ENCODE measurements around the gene PCSK1N. TPM values are rescaled to one million over a fixed set of nuclear protein-coding genes. Genes with fewer than 3 reads are reported as not detected.
A peak's percentile ranks its signal among the peaks of the same experiment; 100 is the strongest.

Gene PCSK1N
- total RNA-seq, 3 donors from 2014 or later (not counting 1 experiment from before 2014, with no cell fraction given): 0.35 to 0.89 TPM; not detected in 1

- intact Hi-C loops (cut with micrococcal nuclease): no loop called here
- Histone ChIP-seq H3K4me3 (ENCODE audit: low read length) (no peak overlapping the region), H3K27me3 (ENCODE audit: control insufficient read depth, insufficient read depth, low read length) (peaks cover 8% of the 10 kb centered on the region), H3K27ac (ENCODE audit: low read length) (no peak overlapping the region), H3K36me3 (ENCODE audit: control insufficient read depth, insufficient read depth, low read length) (no peaks in the 10 kb centered on the region), H3K9me3 (ENCODE audit: control insufficient read depth, insufficient read depth, low read length) (no peaks in the 10 kb centered on the region), H3K4me1 (ENCODE audit: control insufficient read depth, insufficient read depth, low read length) (peaks cover 10% of the 10 kb centered on the region)
- H3K4me1 Mint-ChIP-seq: peaks cover 7 to 14% of the 10 kb centered on the region in 2 donors
- no peaks in the 10 kb centered on the region for H3K36me3 Mint-ChIP-seq
- 15% methylated on average over 58 of the region's 58 CpGs for WGBS (ENCODE audit: insufficient coverage)
- DNase-seq: peak in 1 of 2 donors; percentile 7
- no peak overlapping the region for H3K27ac Mint-ChIP-seq
- no peak for ATAC-seq
- TF ChIP-seq, protein P1, sequence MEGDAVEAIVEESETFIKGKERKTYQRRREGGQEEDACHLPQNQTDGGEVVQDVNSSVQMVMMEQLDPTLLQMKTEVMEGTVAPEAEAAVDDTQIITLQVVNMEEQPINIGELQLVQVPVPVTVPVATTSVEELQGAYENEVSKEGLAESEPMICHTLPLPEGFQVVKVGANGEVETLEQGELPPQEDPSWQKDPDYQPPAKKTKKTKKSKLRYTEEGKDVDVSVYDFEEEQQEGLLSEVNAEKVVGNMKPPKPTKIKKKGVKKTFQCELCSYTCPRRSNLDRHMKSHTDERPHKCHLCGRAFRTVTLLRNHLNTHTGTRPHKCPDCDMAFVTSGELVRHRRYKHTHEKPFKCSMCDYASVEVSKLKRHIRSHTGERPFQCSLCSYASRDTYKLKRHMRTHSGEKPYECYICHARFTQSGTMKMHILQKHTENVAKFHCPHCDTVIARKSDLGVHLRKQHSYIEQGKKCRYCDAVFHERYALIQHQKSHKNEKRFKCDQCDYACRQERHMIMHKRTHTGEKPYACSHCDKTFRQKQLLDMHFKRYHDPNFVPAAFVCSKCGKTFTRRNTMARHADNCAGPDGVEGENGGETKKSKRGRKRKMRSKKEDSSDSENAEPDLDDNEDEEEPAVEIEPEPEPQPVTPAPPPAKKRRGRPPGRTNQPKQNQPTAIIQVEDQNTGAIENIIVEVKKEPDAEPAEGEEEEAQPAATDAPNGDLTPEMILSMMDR (IDR thresholded peaks at IDR 0.05): no peak
- H3K9me3 Mint-ChIP-seq: no peaks in the 10 kb centered on the region
- H3K4me3 Mint-ChIP-seq: no peak overlapping the region
- H3K27me3 Mint-ChIP-seq (ENCODE audit: low read depth in 2 of 2): peaks cover 47 to 56% of the 10 kb centered on the region in 2 donors
Observed at GRCh38 chrX:48831136-48831908, 4.1 kb downstream of the PCSK1N start.

DNA sequence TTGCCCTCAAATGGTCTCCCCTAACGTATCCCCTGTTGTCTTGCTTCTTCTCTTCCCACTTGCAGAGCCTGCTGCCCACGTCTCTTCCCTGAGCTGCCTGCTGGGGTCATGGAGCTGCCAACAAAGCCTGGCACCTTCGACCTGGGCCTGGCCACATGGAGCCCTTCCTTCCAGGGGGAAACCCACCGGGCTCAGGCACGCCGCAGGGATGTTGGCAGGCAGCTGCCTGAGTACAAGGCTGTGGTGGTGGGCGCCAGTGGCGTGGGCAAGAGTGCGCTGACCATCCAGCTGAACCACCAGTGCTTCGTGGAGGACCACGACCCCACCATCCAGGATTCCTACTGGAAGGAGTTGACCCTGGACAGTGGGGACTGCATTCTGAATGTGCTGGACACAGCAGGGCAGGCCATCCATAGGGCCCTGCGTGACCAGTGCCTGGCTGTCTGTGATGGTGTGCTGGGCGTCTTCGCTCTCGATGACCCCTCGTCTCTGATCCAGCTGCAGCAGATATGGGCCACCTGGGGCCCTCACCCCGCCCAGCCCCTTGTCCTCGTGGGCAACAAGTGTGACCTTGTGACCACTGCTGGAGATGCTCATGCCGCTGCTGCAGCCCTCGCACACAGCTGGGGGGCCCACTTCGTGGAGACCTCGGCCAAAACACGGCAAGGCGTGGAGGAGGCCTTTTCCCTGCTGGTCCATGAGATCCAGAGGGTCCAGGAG, 6.2 kb downstream of the PCSK1N start:
- intact Hi-C loops (cut with micrococcal nuclease): no loop called here
- Mint-ChIP-seq H3K27me3 (ENCODE audit: low read depth in 2 of 2) (peaks cover 36 to 48% of the 10 kb centered on the region in 2 donors), H3K4me1 (peaks cover 0 to 5% of the 10 kb centered on the region in 2 donors), H3K4me3 (no peak overlapping the region), H3K9me3 (no peaks in the 10 kb centered on the region), H3K36me3 (no peaks in the 10 kb centered on the region), H3K27ac (no peak overlapping the region)
- H3K9me3 ChIP-seq (ENCODE audit: control insufficient read depth, insufficient read depth, low read length): no peaks in the 10 kb centered on the region
- no peaks in the 10 kb centered on the region for H3K36me3 ChIP-seq (ENCODE audit: control insufficient read depth, insufficient read depth, low read length)
- H3K4me3 ChIP-seq (ENCODE audit: low read length): no peak overlapping the region
- H3K4me1 ChIP-seq (ENCODE audit: control insufficient read depth, insufficient read depth, low read length): peaks cover 9% of the 10 kb centered on the region
- H3K27ac ChIP-seq (ENCODE audit: low read length): no peak overlapping the region
- ATAC-seq: no peak
- peaks cover 6% of the 10 kb centered on the region for H3K27me3 ChIP-seq (ENCODE audit: control insufficient read depth, insufficient read depth, low read length)
- TF ChIP-seq, protein P1 (IDR thresholded peaks at IDR 0.05): no peak
- WGBS (ENCODE audit: insufficient coverage): 91% methylated on average over 24 of the region's 24 CpGs
- DNase-seq: no peak

- peaks cover 0 to 5% of the 10 kb centered on the region in 2 donors for H3K4me1 Mint-ChIP-seq
- Histone ChIP-seq H3K4me1 (ENCODE audit: control insufficient read depth, insufficient read depth, low read length) (peaks cover 9% of the 10 kb centered on the region), H3K36me3 (ENCODE audit: control insufficient read depth, insufficient read depth, low read length) (peaks cover 2% of the 10 kb centered on the region), H3K27me3 (ENCODE audit: control insufficient read depth, insufficient read depth, low read length) (peaks cover 6% of the 10 kb centered on the region), H3K27ac (ENCODE audit: low read length) (no peak overlapping the region), H3K9me3 (ENCODE audit: control insufficient read depth, insufficient read depth, low read length) (no peaks in the 10 kb centered on the region), H3K4me3 (ENCODE audit: low read length) (no peak overlapping the region)
- H3K9me3 Mint-ChIP-seq: no peaks in the 10 kb centered on the region
- peaks cover 23 to 32% of the 10 kb centered on the region in 2 donors for H3K27me3 Mint-ChIP-seq (ENCODE audit: low read depth in 2 of 2)
- ATAC-seq (no peak), DNase-seq (no peak)
- H3K36me3 Mint-ChIP-seq: no peaks in the 10 kb centered on the region
- 51% methylated on average over 3 of the region's 4 CpGs for WGBS (ENCODE audit: insufficient coverage)
- TF ChIP-seq, protein P1 (IDR thresholded peaks at IDR 0.05): no peak
- H3K4me3 Mint-ChIP-seq: peak overlapping the region; percentile 68
- H3K27ac Mint-ChIP-seq: no peak overlapping the region
- intact Hi-C loops (cut with micrococcal nuclease): no loop called here
Observed at GRCh38 chrX:48827654-48827968, 7.8 kb downstream of the PCSK1N start.
